K562 (cell line): ENCODE results near the gene SEPTIN8. TPM values are rescaled to one million over a fixed set of nuclear protein-coding genes. Genes with fewer than 3 reads are reported as not detected.
A peak's percentile ranks its signal among the peaks of the same experiment; 100 is the strongest.

Experiments used
- ATAC-seq: fragments of 200-7000 bp; cut with Tn5 transposase; 3 replicates; pipeline ENCODE4 v1.9.1; 2020; ENCODE audit warnings: moderate library complexity
- BruUV-seq: library from RNA; stranded (reverse); fragments of 400-500 nt; replicated peaks from 2 replicates; lab custom pipeline; 2021; lab: Mats Ljungman, UMichigan
- CTCF ChIA-PET: fragments of 300-600 bp; formaldehyde crosslinking; extraction: SDS; loops from one replicate; lab custom pipeline; 2021; ENCODE audit warnings: low intra/inter-chr PET ratio; lab: Yijun Ruan, JAX
- POLR2A ChIA-PET: fragments of 300-600, 350-650 bp; sonication (Branson Sonifier 250); formaldehyde crosslinking; extraction: SDS; loops from one replicate; lab custom pipeline; 2021; ENCODE audit warnings: antibody characterized with exemption, inconsistent platforms; lab: Yijun Ruan, JAX
- DNase-seq, 4 experiments: peaks; one replicate each; pipeline versions ENCODE4 v3.0.0 to v3.0.0-alpha.2; 2011 to 2018; ENCODE audit warnings: low spot score in 3 of 4, mixed read lengths in 3 of 4; ENCODE audit errors: extremely low read depth in 1 of 4
- FAIRE-seq: peaks from 2 replicates; lab custom pipeline; 2011; peaks lifted over from hg19 to GRCh38; lab: Jason Lieb, UNC
- H2AFZ ChIP-seq: 2 replicates; pipeline ENCODE4 v1.6.0; 2011; ENCODE audit warnings: low read depth, low read length, control low read depth, inconsistent platforms
- H3K27ac ChIP-seq: fragments of 200-600 bp; 3 replicates; pipeline ENCODE4 v1.8.0; 2011; ENCODE audit warnings: low read depth, mild to moderate bottlenecking, control low read depth, inconsistent platforms, low read length, moderate library complexity, mixed read lengths; ENCODE audit errors: extremely low read depth
- H3K27me3 ChIP-seq, 2 experiments: fragments of 300-600 bp in 1 of 2; 2 replicates in 1 of 2; 3 replicates in 1 of 2; pipeline versions ENCODE4 v1.6.0 to v1.8.0; 2011; ENCODE audit warnings: inconsistent platforms in 2 of 2, low read length in 2 of 2, mild to moderate bottlenecking in 1 of 2, mixed read lengths in 1 of 2, moderate library complexity in 1 of 2; ENCODE audit not compliant: control insufficient read depth in 2 of 2, insufficient read depth in 2 of 2
- H3K36me3 ChIP-seq: fragments of 300-600 bp; 3 replicates; pipeline ENCODE4 v1.8.0; 2011; ENCODE audit warnings: mild to moderate bottlenecking, low read length, inconsistent platforms; ENCODE audit not compliant: control insufficient read depth, insufficient read depth
- H3K4me1 ChIP-seq, 2 experiments: fragments of 200-600 bp in 1 of 2; replicated peaks in 1 of 2; 2 replicates in 1 of 2; 3 replicates in 1 of 2; pipeline versions ENCODE4 v1.5.1 to v1.8.0; 2011; ENCODE audit warnings: inconsistent platforms in 2 of 2, low read length in 2 of 2, mild to moderate bottlenecking in 1 of 2, mixed read lengths in 1 of 2, moderate library complexity in 1 of 2; ENCODE audit not compliant: control insufficient read depth in 2 of 2, insufficient read depth in 2 of 2
- H3K4me2 ChIP-seq: 2 replicates; pipeline ENCODE4 v1.6.1; 2011; ENCODE audit warnings: low read length, control low read depth, inconsistent platforms, mixed read lengths; ENCODE audit not compliant: insufficient read depth
- H3K4me3 ChIP-seq: fragments of 200-600 bp; sonication (generic), shearing (Covaris generic); 2 replicates; pipeline ENCODE4 v1.5.1; 2016; ENCODE audit warnings: control low read depth, inconsistent platforms
- H3K79me2 ChIP-seq: fragments of 200-600 bp; 3 replicates; pipeline ENCODE4 v1.8.0; 2011; ENCODE audit warnings: low read length, inconsistent platforms; ENCODE audit not compliant: control insufficient read depth, insufficient read depth
- H3K9ac ChIP-seq, 2 experiments: 2 replicates each; pipeline versions ENCODE4 v1.6.0 to v1.6.1; 2011; ENCODE audit warnings: low read depth in 2 of 2, low read length in 2 of 2, control low read depth in 1 of 2, inconsistent platforms in 1 of 2, mild to moderate bottlenecking in 1 of 2, mixed read lengths in 1 of 2; ENCODE audit not compliant: insufficient read depth in 1 of 2
- H3K9me1 ChIP-seq: one replicate; pipeline ENCODE4 v1.6.0; 2011; ENCODE audit warnings: inconsistent platforms, mild to moderate bottlenecking, low read length, moderate library complexity; ENCODE audit not compliant: control insufficient read depth, insufficient read depth
- H3K9me3 ChIP-seq: replicated peaks from 2 replicates; pipeline ENCODE4 v1.5.1; 2011; ENCODE audit warnings: low read depth, low read length, inconsistent platforms; ENCODE audit not compliant: control insufficient read depth, insufficient read depth
- H4K20me1 ChIP-seq: replicated peaks from 2 replicates; pipeline ENCODE4 v1.6.1; 2011; ENCODE audit warnings: low read length, inconsistent platforms, mixed read lengths; ENCODE audit not compliant: control insufficient read depth, insufficient read depth
- FOXA3 ChIP-seq, 2 experiments: fragments of 450-650 bp in 1 of 2; sonication (generic) in 1 of 2; formaldehyde crosslinking; IDR thresholded peaks in 1 of 2; conservative IDR thresholded peaks in 1 of 2; 2 replicates each; pipeline versions ENCODE4 v1.4.0 to v1.8.0; 2020 to 2022; ENCODE audit warnings: mild to moderate bottlenecking in 2 of 2, missing genetic modification reagents in 1 of 2
- FOXK2 ChIP-seq, 2 experiments: fragments of 450-650 bp; IDR thresholded peaks in 1 of 2; conservative IDR thresholded peaks in 1 of 2; 2 replicates each; pipeline ENCODE4 v1.6.1; 2016; ENCODE audit warnings: low read depth in 2 of 2, mild to moderate bottlenecking in 1 of 2
- ILF3 ChIP-seq: fragments of 450-650 bp; IDR thresholded peaks from 2 replicates; pipeline ENCODE4 v1.6.1; 2018; ENCODE audit warnings: antibody characterized with exemption, mild to moderate bottlenecking, moderate library complexity, borderline replicate concordance
- KLF13 ChIP-seq: fragments of 450-650 bp; IDR thresholded peaks from 2 replicates; pipeline ENCODE4 v1.6.1; 2016; ENCODE audit warnings: missing genetic modification characterization, low read depth, mild to moderate bottlenecking, missing compliant biosample characterization, moderate library complexity, borderline replicate concordance
- ZNF584 ChIP-seq: fragments of 200-800 bp; sonication (Bioruptor generic); IDR thresholded peaks from 2 replicates; pipeline ENCODE4 v1.6.1; 2016; ENCODE audit warnings: low read depth, mild to moderate bottlenecking, missing genetic modification characterization, missing compliant biosample characterization
- whole genome bisulfite sequencing: fragments of 100-300 bp; shearing (Covaris generic); methylation state at CpG from one replicate; pipeline ENCODE4 v1.1.6; 2016; ENCODE audit warnings: low coverage, mixed read lengths; ENCODE audit not compliant: insufficient coverage; ENCODE audit errors: missing lambda C conversion rate; 5-methylcytosine and 5-hydroxymethylcytosine counted together
- in situ Hi-C: fragments of 300-500 bp; cut with MboI; formaldehyde crosslinking; loops from 4 replicates; pipeline ENCODE4 v1.15.0; 2018; ENCODE audit warnings: inconsistent platforms, mixed read lengths
- intact Hi-C: fragments of 100-400 bp; cut with micrococcal nuclease; formaldehyde crosslinking; loops from 2 replicates; pipeline ENCODE4 v1.14.2; 2022
- polyA plus RNA-seq, 8 experiments: library from polyadenylated mRNA; depleted of rRNA in 4 of 8; stranded (reverse) in 5 of 8; unstranded in 3 of 8; fragments of >200 nt; fragmentation: Nextera tagmentation in 2 of 8; fragmentation: Illumina TruSeq in 1 of 8; extraction: Ambion mirVana in 2 of 8; extraction: Trizol in 1 of 8; gene quantifications; 2 replicates each; pipeline versions ENCODE4 v1.2.1 to v1.2.3, GENCODE V29; 2011 to 2014; ENCODE audit warnings: inconsistent platforms in 1 of 8, missing spikeins in 1 of 8
- total RNA-seq, 7 experiments: library from RNA; depleted of rRNA in 6 of 7; stranded (reverse); fragments of >200 nt in 6 of 7; fragmentation: Illumina TruSeq in 2 of 7; extraction: Trizol in 2 of 7; gene quantifications; 2 replicates each; pipeline versions ENCODE4 v1.2.1 to v1.2.3, GENCODE V29; 2011 to 2021; ENCODE audit warnings: low replicate concordance in 1 of 7
- TF ChIP-seq, protein P1 (sequence below), 2 experiments: fragments of 450-650 bp in 1 of 2; sonication (generic) in 1 of 2; formaldehyde crosslinking; conservative IDR thresholded peaks; 2 replicates each; pipeline versions ENCODE4 v1.4.0 to v1.8.1; 2020 to 2022; ENCODE audit warnings: mild to moderate bottlenecking in 1 of 2, missing genetic modification reagents in 1 of 2
- TF ChIP-seq, protein P2 (sequence below): fragments of 200-800 bp; sonication (Bioruptor generic); IDR thresholded peaks from 2 replicates; pipeline ENCODE4 v1.6.1; 2016; ENCODE audit warnings: missing genetic modification characterization, missing compliant biosample characterization

SEPTIN8 gene
- total and polyA plus RNA-seq, 9 of the 15 experiments (the other 6 are each of a cell fraction or from before 2014, with no cell fraction given), result 19.3 to 142 (median 101) TPM

DNA sequence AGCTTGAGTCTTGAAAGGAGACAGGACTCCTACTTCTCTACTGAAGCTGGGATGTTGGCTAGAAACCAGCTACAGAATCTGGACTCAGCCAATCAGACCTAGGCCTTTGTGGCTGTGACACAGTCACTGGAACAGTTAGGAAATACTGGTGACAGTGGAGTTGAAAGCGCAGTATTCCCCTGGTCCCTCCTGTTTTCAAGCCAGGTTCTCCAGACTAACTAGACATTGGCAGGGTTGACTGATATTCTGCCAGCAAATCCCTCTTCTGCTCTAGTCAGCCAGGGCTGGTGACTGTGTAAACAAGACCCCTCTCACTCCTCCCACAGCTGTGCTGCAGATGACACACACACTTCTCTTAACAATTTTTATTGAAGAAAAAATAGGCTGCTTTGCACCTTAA lies 44.8 kb upstream of the SEPTIN8 start:
- FAIRE-seq, result peak; percentile 64
- TF ChIP-seq, protein P1, sequence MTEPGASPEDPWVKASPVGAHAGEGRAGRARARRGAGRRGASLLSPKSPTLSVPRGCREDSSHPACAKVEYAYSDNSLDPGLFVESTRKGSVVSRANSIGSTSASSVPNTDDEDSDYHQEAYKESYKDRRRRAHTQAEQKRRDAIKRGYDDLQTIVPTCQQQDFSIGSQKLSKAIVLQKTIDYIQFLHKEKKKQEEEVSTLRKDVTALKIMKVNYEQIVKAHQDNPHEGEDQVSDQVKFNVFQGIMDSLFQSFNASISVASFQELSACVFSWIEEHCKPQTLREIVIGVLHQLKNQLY (CRISPR knock-in tag; conservative IDR thresholded peaks at IDR 0.05), result no peak
- TF ChIP-seq FOXA3 (CRISPR knock-in tag; conservative IDR thresholded peaks at IDR 0.05 in 1 of 2, IDR thresholded peaks at IDR 0.05 in 1 of 2), result peak in 1 of 2 experiments; percentile 72; a peak in 1 of 4 replicates
- Histone ChIP-seq H3K27ac (no peak overlapping the region), H3K9me3 (no peaks in the 10 kb centered on the region), H3K9me1 (no peaks in the 10 kb centered on the region), H3K36me3 (peaks cover 36% of the 10 kb centered on the region; the same call in 2 of the 3 replicates), H3K9ac (peak overlapping the region in 1 of 2 experiments; percentile 42; a peak in 1 of 4 replicates), H3K4me3 (no peak overlapping the region), H3K4me2 (no peak overlapping the region), H3K4me1 (peaks cover 2 to 21% of the 10 kb centered on the region in 2 experiments; a peak in 3 of 5 replicates), H3K79me2 (no peaks in the 10 kb centered on the region), H2AFZ (no peak overlapping the region), H3K27me3 (no peaks in the 10 kb centered on the region), H4K20me1 (no peaks in the 10 kb centered on the region)
- ChIA-PET POLR2A (interaction anchor here (0.6 to 2.6 kb wide), 5 partner anchors 7 to 67 kb away, joined by 3 to 17 read pairs (median 4); partner anchors contain the start of gene SHROOM1), CTCF (interaction anchor here (0.6 kb wide), 1 partner anchor 67 kb away, joined by 3 read pairs; no protein-coding TSS in a partner anchor)
- in situ Hi-C loops, result no loop called here
- intact Hi-C loops, result loop anchor here (2.0 to 5.0 kb wide), 3 partner anchors 43 to 229 kb away; no protein-coding TSS in a partner anchor
- DNase-seq, result no peak
- BruUV-seq, result no TSS peak
- peak; percentile 5 for ATAC-seq
- WGBS, result 75% methylated on average over 1 of the region's 1 CpG

DNA sequence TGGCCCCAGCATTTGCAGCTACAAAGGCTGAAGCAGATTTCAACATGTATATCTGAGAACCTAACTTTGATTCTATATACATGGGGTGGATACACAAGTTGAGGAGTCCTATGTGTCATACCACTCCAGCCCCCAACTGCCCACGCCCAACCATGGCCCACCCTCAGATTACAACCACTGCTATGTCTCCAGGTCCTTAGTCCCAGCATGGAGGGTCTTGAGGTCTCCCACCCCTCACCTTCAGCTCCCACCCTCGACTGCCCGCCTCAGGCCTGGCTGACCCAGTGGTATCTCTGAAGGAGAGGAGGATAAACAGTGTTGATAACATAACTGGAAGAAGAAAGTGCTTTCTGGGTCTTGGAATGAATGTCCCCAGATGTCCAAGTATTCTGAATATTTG lies 44.3 kb upstream of the SEPTIN8 start:
- CTCF ChIA-PET, result interaction anchor here (1.6 to 2.4 kb wide), 2 partner anchors 66 to 160 kb away, joined by 5 to 19 read pairs; no protein-coding TSS in a partner anchor
- in situ Hi-C loops, result no loop called here
- no peak for TF ChIP-seq FOXK2 (conservative IDR thresholded peaks at IDR 0.05 in 1 of 2, IDR thresholded peaks at IDR 0.05 in 1 of 2; ENCODE audit: low read depth in 2 of 2)
- TF ChIP-seq ZNF584, result no peak
- TF ChIP-seq ILF3, result no peak
- TF ChIP-seq KLF13, result no peak
- TF ChIP-seq, protein P2, sequence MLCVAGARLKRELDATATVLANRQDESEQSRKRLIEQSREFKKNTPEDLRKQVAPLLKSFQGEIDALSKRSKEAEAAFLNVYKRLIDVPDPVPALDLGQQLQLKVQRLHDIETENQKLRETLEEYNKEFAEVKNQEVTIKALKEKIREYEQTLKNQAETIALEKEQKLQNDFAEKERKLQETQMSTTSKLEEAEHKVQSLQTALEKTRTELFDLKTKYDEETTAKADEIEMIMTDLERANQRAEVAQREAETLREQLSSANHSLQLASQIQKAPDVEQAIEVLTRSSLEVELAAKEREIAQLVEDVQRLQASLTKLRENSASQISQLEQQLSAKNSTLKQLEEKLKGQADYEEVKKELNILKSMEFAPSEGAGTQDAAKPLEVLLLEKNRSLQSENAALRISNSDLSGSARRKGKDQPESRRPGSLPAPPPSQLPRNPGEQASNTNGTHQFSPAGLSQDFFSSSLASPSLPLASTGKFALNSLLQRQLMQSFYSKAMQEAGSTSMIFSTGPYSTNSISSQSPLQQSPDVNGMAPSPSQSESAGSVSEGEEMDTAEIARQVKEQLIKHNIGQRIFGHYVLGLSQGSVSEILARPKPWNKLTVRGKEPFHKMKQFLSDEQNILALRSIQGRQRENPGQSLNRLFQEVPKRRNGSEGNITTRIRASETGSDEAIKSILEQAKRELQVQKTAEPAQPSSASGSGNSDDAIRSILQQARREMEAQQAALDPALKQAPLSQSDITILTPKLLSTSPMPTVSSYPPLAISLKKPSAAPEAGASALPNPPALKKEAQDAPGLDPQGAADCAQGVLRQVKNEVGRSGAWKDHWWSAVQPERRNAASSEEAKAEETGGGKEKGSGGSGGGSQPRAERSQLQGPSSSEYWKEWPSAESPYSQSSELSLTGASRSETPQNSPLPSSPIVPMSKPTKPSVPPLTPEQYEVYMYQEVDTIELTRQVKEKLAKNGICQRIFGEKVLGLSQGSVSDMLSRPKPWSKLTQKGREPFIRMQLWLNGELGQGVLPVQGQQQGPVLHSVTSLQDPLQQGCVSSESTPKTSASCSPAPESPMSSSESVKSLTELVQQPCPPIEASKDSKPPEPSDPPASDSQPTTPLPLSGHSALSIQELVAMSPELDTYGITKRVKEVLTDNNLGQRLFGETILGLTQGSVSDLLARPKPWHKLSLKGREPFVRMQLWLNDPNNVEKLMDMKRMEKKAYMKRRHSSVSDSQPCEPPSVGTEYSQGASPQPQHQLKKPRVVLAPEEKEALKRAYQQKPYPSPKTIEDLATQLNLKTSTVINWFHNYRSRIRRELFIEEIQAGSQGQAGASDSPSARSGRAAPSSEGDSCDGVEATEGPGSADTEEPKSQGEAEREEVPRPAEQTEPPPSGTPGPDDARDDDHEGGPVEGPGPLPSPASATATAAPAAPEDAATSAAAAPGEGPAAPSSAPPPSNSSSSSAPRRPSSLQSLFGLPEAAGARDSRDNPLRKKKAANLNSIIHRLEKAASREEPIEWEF (CRISPR knock-in tag), result no peak

More for the DNA sequence above, 44.3 kb upstream of the SEPTIN8 start:
- ATAC-seq (no peak), FAIRE-seq (no peak), DNase-seq (no peak)
- BruUV-seq, result no TSS peak
- Histone ChIP-seq H3K9me3 (no peaks in the 10 kb centered on the region), H4K20me1 (no peaks in the 10 kb centered on the region), H3K4me3 (no peak overlapping the region), H3K4me1 (peaks cover 2 to 21% of the 10 kb centered on the region in 2 experiments; a peak in 3 of 5 replicates), H3K79me2 (no peaks in the 10 kb centered on the region), H3K27me3 (no peaks in the 10 kb centered on the region), H3K9me1 (no peaks in the 10 kb centered on the region), H3K27ac (no peak overlapping the region), H2AFZ (no peak overlapping the region), H3K9ac (no peak overlapping the region), H3K4me2 (no peak overlapping the region), H3K36me3 (peaks cover 32% of the 10 kb centered on the region; the same call in 2 of the 3 replicates)
- POLR2A ChIA-PET, result interaction anchor here (0.6 to 2.6 kb wide), 7 partner anchors 8 to 66 kb away, joined by 3 to 17 read pairs (median 4); partner anchors contain the start of gene SHROOM1
- intact Hi-C loops, result loop anchor here (2.0 to 5.0 kb wide), 3 partner anchors 43 to 229 kb away; no protein-coding TSS in a partner anchor
- WGBS, result 60% methylated on average over 3 of the region's 3 CpGs
